T47D (cell line): ENCODE measurements around the gene OSBP2.

Experiments used
- DNase-seq, 2 experiments: peaks; one replicate each; pipeline versions ENCODE4 v3.0.0 to v3.0.0-alpha.2; 2011 to 2012; ENCODE audit warnings: low read depth in 1 of 2, low spot score in 1 of 2
- JUND ChIP-seq: IDR thresholded peaks from 2 replicates; pipeline ENCODE4 v1.6.1; 2012; ENCODE audit warnings: low read depth
- in situ Hi-C: cut with HindIII; loops from 2 replicates; pipeline ENCODE4 v1.10.0; 2016; ENCODE audit warnings: low sequenced_read_pairs, low pct_unique_long_range_greater_than_20kb

Gene OSBP2

DNA sequence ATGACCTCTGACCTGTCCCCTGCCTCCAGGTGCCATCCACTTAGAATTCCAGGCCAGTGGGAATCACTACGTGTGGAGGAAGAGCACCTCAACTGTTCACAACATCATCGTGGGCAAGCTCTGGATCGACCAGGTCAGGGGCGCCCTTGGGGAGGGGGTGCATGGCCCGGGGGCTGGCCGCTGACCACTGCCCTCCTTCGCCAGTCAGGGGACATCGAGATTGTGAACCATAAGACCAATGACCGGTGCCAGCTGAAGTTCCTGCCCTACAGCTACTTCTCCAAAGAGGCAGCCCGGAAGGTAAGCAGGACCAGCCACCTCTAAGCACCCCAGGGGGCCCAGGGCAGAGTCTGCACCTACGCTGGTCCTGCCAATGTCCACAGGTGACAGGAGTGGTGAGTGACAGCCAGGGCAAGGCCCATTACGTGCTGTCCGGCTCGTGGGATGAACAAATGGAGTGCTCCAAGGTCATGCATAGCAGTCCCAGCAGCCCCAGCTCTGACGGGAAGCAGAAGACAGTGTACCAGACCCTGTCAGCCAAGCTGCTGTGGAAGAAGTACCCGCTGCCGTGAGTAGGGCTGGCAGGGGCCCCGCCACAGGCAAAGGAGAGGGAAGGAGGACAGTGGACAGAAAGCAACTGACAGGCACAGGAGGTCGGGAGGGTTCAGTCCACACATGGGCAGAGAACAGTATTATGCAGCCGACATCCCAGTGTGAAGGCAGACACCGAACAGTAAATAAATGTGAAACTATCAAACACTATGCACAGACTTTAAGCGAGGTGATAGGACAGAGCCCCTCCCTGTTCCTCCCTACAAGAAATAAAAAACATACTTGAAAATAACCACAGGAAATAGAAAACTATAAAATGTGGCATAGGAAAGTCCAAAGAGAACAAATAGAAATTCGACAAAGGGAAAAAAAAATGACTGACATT, 199.0 kb downstream of the OSBP2 start:
- in situ Hi-C loops, result no loop called here
- DNase-seq, result no peak
- TF ChIP-seq JUND, result no peak

DNA sequence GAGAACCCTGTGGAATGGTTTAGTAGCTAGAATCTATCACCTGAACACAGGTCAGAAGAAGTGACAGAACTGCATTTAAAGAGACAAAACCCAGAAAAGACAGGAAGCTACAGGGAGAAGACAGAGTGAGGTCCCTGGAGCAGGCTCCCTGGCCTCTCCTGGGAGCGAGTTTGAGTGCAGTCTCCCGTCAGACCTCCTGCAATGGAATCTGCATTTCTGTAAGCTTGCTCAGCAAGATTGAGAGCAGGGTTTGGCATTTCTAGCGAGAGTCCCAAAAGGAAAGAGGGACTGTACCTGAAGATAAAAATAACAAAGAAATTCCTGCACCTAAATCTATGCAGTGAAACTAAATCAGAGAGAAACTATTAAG, 199.7 kb downstream of the OSBP2 start:
- TF ChIP-seq JUND, result no peak
- DNase-seq, result no peak
- in situ Hi-C loops, result no loop called here

DNA sequence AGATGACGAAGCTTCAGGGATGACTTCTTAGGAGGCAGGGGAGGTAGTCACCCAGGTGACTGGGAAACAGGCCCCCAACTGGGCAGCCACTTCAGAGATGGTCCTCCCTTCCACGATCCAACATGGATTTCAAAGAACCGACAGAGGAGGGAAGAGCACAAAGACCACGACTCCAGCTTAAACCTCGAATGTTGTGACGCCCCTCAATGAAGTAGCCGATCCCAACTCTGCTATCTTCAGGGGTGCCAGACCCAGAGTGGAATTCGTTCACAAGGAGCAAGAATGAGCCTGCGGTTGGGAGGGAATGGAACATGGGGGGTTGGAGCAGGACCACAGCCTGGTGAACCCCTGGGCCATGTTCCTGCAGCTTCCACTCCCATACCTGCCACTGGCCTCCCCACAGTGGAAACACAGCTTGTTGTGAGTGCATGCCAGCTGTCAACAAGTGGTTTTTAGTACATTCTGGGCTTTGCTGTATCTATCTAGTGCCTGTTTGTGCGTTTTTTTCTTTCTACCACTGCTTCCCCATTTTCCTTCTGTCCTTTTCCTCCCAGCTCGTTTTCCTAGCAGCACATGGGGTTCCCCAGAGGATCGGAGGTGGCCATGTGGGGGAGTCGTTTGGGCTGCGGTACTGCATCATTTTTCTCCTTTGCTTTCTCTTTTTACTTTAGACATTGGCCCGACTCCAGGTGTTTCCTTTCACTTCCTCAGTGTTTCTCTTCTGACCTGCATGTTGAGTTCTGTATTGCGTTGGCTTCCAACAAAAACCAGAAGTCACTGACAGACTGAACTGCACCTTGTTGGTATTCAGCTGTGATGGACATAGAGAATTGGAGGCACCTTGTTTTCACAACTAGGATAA, 208.1 kb downstream of the OSBP2 start:
- in situ Hi-C loops, result no loop called here
- no peak for DNase-seq
- TF ChIP-seq JUND, result no peak

DNA sequence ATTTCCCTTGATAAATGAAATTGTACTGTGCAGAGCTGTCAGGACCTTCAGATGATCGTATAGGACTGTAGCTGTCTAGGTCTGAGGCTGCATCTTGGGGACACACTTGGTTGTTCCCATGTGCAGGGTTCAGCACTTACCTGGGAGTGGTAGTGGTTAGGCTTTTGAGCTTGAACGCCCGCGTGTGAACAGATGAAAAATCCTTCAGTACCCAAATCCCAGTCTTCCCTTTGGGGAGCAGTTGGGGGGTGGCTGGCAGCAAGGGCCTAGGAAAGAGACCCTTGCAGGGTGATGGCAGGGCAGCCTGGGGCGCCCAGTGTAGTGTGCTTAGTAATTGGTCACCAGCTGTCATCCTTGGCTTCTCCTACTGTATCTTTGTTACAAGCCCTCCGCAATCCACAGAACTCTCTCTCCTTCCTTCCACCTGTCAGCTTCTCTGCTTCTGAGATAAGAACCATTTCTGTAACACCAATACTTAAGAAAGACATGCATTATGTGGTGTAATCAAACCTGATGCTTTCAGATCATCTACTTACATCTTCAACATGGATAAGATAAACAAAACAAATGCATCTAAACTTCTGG, 209.3 kb downstream of the OSBP2 start:
- DNase-seq, result no peak
- in situ Hi-C loops, result no loop called here
- TF ChIP-seq JUND, result no peak

DNA sequence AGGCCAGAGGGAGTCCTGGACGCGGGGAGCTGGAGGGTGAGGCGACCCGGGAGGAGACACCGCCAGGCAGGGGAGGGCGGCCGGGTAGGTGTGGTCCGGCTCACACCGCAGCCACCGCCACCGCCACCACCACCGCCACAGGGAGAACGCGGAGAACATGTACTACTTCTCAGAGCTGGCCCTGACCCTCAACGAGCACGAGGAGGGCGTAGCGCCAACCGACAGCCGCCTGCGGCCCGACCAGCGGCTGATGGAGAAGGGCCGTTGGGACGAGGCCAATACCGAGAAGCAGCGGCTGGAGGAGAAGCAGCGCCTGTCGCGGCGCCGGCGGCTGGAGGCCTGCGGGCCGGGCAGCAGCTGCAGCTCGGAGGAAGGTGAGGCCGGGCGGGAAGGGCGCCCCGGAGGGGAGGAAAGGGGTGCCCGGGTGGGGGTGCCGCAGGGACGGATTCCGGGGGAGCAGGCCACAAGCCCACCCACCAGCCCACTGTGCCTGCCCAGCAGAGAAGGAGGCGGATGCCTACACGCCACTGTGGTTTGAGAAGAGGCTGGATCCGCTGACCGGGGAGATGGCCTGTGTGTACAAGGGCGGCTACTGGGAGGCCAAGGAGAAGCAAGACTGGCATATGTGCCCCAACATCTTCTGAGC, 211.1 kb downstream of the OSBP2 start:
- no peak for TF ChIP-seq JUND
- in situ Hi-C loops, result no loop called here
- no peak for DNase-seq

DNA sequence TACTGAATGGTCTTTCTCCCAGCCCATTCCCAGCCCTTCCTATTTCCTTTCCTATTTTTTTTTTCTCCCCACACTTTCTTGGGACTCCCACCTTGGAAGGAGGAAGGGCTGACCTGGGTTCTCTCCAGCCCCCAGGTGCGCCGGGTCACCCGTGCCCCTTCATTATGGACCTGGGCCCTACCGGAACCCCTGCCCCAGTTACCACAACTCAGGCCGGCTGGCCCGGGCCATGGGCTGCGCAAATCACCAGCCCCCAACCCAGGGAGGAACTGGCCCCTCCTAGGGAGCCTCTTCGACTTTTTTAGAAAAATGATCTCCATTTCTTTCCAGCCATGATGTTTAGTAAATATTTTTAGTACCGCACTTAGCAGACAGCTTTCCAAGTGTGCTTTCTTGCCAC, 211.7 kb downstream of the OSBP2 start:
- no peak for TF ChIP-seq JUND
- no peak for DNase-seq
- in situ Hi-C loops, result no loop called here

DNA sequence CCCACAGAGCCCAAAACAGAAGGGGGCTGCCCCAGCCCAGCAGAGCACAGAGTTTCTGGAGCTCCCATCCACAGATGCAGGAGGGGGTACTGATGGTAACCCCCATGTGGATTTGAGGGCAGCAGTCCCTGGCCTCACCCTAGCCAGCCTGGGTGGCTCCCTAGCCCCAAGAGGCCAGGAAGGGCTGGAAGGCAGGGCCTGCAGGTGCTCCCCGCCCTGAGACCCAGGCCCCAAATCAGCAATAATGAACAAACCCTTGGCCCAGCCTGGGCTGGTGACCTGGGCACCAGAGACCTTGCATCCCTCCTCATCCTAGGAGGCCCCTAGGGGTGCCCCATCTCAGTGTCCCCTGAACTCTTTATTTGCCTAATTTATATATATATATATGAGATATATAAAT, 212.3 kb downstream of the OSBP2 start:
- DNase-seq, result no peak
- in situ Hi-C loops, result no loop called here
- no peak for TF ChIP-seq JUND

DNA sequence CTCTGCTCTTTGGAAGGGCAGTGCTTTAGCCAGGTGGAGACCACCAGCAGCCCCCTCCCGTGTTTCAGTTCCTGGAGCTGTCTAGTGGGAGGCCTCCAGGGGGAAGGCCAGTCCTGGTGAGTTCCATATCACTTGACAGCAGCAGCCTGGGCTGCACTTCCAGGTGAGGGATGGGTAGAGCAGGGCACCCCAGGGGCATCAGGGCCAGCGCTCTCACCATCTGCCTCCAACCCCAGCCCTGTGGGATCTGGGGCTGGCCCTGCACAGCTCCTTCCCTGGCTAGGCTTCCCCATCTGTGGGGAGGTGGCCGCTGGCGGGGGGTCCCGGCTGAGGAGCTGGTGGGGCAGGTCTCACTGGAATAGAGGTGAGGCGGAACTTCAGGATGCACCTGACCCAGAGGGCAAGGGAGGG, 213.4 kb downstream of the OSBP2 start:
- DNase-seq, result no peak
- TF ChIP-seq JUND, result no peak
- in situ Hi-C loops, result no loop called here

DNA sequence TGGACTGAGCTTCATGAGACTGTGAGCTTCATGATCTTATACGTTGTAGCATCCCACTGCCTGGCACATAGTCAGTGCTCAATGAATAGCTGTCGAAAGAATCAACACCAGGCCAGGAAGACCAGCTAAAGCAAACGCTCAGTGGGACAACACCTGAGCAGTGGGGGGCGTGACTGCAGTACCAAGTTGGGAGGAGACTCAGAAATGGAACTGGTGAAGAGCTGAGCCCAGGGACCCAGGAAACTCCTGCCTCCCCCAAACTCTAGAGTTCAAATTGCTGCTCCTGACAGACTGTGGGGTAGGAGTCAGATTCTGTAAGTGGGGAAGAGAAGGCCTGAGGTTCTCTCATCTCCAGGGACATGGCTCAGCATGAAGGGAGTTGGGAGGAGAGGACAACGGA, 214.6 kb downstream of the OSBP2 start:
- in situ Hi-C loops, result no loop called here
- TF ChIP-seq JUND, result no peak
- DNase-seq, result no peak

DNA sequence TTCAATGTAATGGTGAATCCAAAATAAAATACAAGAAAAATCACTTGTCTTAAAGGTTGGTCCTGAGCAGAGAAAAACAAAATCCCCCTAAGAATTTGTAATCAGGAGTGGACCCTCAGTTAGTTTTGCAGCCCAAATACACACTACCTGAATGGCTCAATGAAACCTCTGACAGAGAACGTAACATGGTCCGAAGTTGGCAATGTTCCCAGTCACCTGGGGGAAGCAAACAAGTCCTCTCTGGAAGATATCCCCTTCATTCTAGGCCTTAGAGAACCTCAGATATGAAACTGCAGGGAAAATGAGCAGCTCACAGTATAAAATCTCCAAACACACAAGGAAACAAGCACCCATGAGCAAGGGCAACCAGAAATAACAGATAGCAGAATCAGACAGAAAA, 215.7 kb downstream of the OSBP2 start:
- DNase-seq, result no peak
- in situ Hi-C loops, result no loop called here
- TF ChIP-seq JUND, result no peak

DNA sequence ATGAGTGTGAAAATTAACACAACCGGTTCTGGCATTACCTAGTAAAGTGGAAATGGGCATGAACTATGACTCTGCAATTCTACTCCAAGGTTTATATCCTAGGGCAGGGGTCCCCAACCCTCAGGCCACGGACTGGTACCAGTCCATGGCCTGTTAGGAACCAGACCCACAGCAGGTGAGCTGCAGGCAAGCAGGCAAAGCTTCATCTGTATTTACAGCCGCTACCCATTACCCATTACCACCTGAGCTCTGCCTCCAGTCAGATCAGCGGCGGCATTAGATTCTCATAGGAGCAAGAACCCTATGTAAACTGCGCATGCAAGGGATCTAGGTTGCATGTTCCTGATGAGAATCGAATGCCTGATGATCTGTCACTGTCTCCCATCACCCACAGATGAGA, 224.1 kb downstream of the OSBP2 start:
- DNase-seq, result no peak

DNA sequence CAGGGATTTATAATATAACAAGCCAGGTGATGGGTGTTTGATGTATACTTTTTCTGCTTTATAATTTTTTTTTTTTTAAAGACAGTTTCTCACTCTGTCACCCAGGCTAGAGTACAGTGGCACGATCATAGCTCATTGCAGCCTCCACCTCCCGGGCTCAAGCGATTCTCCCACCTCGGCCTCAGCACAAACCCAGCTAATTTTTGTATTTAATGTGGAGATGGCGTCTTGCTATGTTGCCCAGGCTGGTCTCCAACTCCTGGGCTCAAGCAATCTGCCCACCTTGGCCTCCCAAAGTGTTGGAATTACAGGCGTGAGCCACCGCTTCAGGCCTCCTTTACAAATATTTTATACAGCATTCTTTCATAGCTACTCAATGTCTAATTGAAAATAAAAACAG, 225.3 kb downstream of the OSBP2 start:
- no peak for DNase-seq
- TF ChIP-seq JUND, result no peak
- in situ Hi-C loops, result no loop called here

More for the DNA sequence above, 224.1 kb downstream of the OSBP2 start:
- TF ChIP-seq JUND, result no peak
- in situ Hi-C loops, result no loop called here
